ENCODE results near the gene PDLIM5.
A peak's percentile ranks its signal among the peaks of the same experiment; 100 is the strongest.

GRCh38 chr4:94451695-94452475, at the start of gene PDLIM5:
- TF ChIP-seq CTCF (IDR thresholded peaks at IDR 0.05 in 4 of 5, conservative IDR thresholded peaks at IDR 0.05 in 1 of 5) (no peak), POLR2A (IDR thresholded peaks at IDR 0.05) (peak; percentile 99)
